ENCODE results near the gene ATOH1. TPM values are rescaled to one million over a fixed set of nuclear protein-coding genes. Genes with fewer than 3 reads are reported as not detected.

Gene ATOH1
- total RNA-seq, 1 donor from 2014 or later: not detected

DNA sequence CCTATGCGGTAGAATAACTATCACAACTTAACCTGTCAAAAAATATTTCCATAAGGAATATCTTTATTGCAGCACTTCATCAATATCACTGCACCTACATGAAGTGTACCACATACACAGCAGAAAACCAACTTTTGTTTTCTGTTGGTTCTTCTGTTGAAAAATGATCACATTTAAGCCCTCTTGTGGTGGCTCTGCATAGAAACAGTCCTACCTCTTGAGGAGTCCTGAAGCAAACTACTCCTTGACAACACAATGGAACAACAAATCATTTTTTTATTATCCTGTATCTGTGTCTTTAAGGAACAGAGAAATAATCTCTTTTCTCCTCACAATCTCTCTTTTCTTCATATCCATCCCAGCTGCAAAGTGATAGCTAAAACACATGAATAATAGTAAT lies 39.8 kb upstream of the ATOH1 start:
- no peaks in the 10 kb centered on the region for H3K36me3 Mint-ChIP-seq (ENCODE audit: low read depth)
- H3K4me1 Mint-ChIP-seq: no peaks in the 10 kb centered on the region
- DNase-seq (no peak), ATAC-seq (ENCODE audit: low read depth) (no peak)
- no peak overlapping the region for H3K27ac Mint-ChIP-seq
- TF ChIP-seq, protein P1, sequence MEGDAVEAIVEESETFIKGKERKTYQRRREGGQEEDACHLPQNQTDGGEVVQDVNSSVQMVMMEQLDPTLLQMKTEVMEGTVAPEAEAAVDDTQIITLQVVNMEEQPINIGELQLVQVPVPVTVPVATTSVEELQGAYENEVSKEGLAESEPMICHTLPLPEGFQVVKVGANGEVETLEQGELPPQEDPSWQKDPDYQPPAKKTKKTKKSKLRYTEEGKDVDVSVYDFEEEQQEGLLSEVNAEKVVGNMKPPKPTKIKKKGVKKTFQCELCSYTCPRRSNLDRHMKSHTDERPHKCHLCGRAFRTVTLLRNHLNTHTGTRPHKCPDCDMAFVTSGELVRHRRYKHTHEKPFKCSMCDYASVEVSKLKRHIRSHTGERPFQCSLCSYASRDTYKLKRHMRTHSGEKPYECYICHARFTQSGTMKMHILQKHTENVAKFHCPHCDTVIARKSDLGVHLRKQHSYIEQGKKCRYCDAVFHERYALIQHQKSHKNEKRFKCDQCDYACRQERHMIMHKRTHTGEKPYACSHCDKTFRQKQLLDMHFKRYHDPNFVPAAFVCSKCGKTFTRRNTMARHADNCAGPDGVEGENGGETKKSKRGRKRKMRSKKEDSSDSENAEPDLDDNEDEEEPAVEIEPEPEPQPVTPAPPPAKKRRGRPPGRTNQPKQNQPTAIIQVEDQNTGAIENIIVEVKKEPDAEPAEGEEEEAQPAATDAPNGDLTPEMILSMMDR (IDR thresholded peaks at IDR 0.05): no peak
- intact Hi-C loops (cut with micrococcal nuclease): no loop called here
- ChIA-PET POLR2A (no interaction called here), CTCF (no interaction called here)
- H3K27me3 Mint-ChIP-seq: no peaks in the 10 kb centered on the region
- H3K4me3 Mint-ChIP-seq: no peak overlapping the region
- H3K9me3 Mint-ChIP-seq: no peaks in the 10 kb centered on the region

DNA sequence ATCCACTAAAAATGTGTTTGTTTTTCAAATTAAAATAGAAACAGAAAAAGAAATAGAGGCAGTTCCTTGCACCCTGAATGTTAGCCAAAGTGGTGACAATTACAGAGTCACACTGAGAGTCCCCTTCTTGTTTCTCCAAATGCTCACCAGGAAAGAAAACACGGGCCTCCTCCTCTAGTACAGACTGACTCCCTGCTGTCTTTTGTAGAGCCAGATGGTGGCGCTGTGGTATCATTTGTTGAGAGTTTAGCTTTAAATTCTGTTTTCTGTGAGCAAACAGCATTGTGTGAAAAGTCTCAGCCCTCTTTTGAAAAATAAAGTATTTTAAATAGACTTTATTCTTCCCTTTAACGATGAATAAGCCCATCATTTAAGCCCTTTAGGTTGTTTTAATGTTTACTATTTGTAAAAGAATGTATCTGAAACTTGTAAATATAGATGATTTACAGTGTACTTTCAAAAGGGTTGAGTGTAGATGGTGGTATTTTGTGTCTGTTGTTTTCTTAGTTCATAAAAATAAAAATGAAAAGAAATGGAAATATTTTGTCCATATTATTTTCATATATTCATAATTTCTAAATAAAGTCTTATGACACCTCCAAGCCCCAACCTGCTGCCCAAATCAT lies 36.9 kb upstream of the ATOH1 start:
- H3K4me1 Mint-ChIP-seq: no peaks in the 10 kb centered on the region
- H3K27ac Mint-ChIP-seq: no peak overlapping the region
- no peaks in the 10 kb centered on the region for H3K27me3 Mint-ChIP-seq
- CTCF ChIA-PET: no interaction called here
- H3K36me3 Mint-ChIP-seq (ENCODE audit: low read depth): no peaks in the 10 kb centered on the region
- TF ChIP-seq, protein P1 (IDR thresholded peaks at IDR 0.05): no peak
- no peak overlapping the region for H3K4me3 Mint-ChIP-seq
- no peaks in the 10 kb centered on the region for H3K9me3 Mint-ChIP-seq
- peak; percentile 31 for ATAC-seq (ENCODE audit: low read depth)
- POLR2A ChIA-PET: no interaction called here
- intact Hi-C loops (cut with micrococcal nuclease): loop anchor here (5.0 kb wide), 1 partner anchor 466 kb away; no protein-coding TSS in a partner anchor
- no peak for DNase-seq

DNA sequence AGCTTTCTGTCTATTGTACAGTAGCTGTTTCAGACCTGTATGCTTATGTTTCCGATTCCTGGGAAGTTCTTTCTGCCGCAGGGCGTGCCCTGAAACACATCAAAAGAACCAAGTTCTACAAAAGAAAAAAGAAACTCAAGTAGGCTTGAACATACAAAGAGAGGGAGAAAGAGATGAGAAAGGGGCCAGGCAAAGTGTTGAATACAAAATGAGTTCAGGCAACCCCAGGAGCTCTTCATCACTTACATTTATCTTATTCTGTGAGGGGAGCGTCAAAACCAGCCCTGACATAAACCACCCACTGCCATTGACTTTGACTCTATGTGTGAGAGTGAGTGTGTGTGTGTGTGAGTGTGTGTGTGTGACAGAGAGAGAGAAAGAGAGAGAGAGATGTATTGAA lies 26.5 kb upstream of the ATOH1 start:
- Mint-ChIP-seq H3K4me1 (no peaks in the 10 kb centered on the region), H3K27ac (no peak overlapping the region), H3K27me3 (no peaks in the 10 kb centered on the region), H3K9me3 (no peaks in the 10 kb centered on the region), H3K36me3 (ENCODE audit: low read depth) (no peaks in the 10 kb centered on the region), H3K4me3 (no peak overlapping the region)
- ChIA-PET CTCF (no interaction called here), POLR2A (no interaction called here)
- DNase-seq (no peak), ATAC-seq (ENCODE audit: low read depth) (no peak)
- TF ChIP-seq, protein P1 (IDR thresholded peaks at IDR 0.05): no peak
- intact Hi-C loops (cut with micrococcal nuclease): no loop called here

DNA sequence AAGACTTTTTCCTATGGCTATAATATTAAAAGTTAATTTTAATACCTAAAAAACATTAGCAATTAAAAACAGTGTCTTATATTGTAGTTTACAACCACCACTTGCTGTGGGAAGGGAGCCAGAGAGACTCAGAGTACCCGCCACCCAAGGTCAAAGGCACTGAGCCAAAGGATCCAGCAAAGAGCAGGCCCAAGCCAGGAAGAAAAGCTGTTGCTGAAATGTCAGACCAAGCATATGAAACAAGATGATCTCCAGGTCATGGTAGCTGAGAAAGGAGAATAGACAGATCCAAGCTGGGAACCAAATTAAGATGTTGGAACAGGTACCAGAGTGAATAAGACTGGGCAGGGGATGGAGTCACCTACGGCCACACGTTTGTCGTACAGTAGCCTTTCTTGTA lies 18.8 kb upstream of the ATOH1 start:
- no peaks in the 10 kb centered on the region for H3K4me1 Mint-ChIP-seq
- peaks cover 2% of the 10 kb centered on the region for H3K9me3 Mint-ChIP-seq
- no peaks in the 10 kb centered on the region for H3K27me3 Mint-ChIP-seq
- H3K4me3 Mint-ChIP-seq: no peak overlapping the region
- TF ChIP-seq, protein P1 (IDR thresholded peaks at IDR 0.05): no peak
- CTCF ChIA-PET: no interaction called here
- no peak for DNase-seq
- intact Hi-C loops (cut with micrococcal nuclease): no loop called here
- H3K27ac Mint-ChIP-seq: no peak overlapping the region
- POLR2A ChIA-PET: no interaction called here
- H3K36me3 Mint-ChIP-seq (ENCODE audit: low read depth): no peaks in the 10 kb centered on the region
- ATAC-seq (ENCODE audit: low read depth): no peak

DNA sequence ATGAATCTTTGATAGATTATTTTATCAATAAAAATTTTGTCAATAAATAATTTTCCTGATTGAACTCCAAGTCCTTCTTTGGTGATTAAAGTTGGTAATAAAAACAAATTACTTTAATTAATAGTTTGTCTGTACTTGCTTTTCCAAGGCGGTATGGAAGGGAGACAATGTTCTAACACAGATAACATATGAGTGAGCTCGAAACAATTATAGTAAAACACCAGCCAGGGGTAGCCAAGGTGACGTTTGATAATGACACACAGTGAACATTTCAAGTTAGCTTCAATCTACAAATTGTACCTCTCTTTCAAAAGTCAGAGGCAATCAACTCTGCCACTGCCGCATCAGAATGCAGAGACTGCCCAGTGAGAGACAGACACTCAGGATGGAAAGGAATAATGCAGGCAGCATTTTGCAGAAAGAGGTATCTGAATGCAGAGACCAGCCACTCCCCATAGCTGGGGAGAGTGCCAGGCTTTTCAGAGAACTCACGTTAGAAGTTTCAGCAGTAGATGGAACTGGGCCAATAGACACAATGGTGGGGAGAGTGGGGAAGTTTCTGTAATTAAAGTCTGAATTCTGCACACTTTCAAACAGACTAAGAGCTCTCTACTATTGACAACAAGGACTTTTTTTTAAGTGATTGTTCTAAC lies 18.1 kb upstream of the ATOH1 start:
- no peak overlapping the region for H3K27ac Mint-ChIP-seq
- no peak overlapping the region for H3K4me3 Mint-ChIP-seq
- DNase-seq (no peak), ATAC-seq (ENCODE audit: low read depth) (no peak)
- H3K36me3 Mint-ChIP-seq (ENCODE audit: low read depth): no peaks in the 10 kb centered on the region
- TF ChIP-seq, protein P1 (IDR thresholded peaks at IDR 0.05): no peak
- no peaks in the 10 kb centered on the region for H3K27me3 Mint-ChIP-seq
- no peaks in the 10 kb centered on the region for H3K4me1 Mint-ChIP-seq
- H3K9me3 Mint-ChIP-seq: peaks cover 2% of the 10 kb centered on the region
- intact Hi-C loops (cut with micrococcal nuclease): no loop called here
- CTCF ChIA-PET: no interaction called here
- POLR2A ChIA-PET: interaction anchor here (0.5 kb wide), 1 partner anchor 13 kb away, joined by 3 read pairs; no protein-coding TSS in a partner anchor

Data from activated B cell treated with CpG ODN at 0.5 μM for 24 hours (primary cell).